HG03280 (cell line): ENCODE results near the gene THOC7.

Experiments
- ATAC-seq: cut with Tn5 transposase; IDR thresholded peaks from one replicate; pipeline ENCODE4 v1.9.1; 2021; ENCODE audit warnings: mild to moderate bottlenecking, moderate library complexity; ENCODE audit not compliant: unreplicated experiment

The THOC7 gene

GRCh38 chr3:63847718-63848450 is 15.7 kb downstream of the THOC7 start:
- no peak for ATAC-seq

- no peak for ATAC-seq
Observed at GRCh38 chr3:63845215-63845614, 18.4 kb downstream of the THOC7 start.

- ATAC-seq: no peak
Observed at GRCh38 chr3:63842127-63842526, 21.5 kb downstream of the THOC7 start.

- no peak for ATAC-seq
Observed at GRCh38 chr3:63841704-63842103, 21.9 kb downstream of the THOC7 start.

GRCh38 chr3:63832395-63832794 is 31.2 kb downstream of the THOC7 start:
- ATAC-seq: no peak

DNA sequence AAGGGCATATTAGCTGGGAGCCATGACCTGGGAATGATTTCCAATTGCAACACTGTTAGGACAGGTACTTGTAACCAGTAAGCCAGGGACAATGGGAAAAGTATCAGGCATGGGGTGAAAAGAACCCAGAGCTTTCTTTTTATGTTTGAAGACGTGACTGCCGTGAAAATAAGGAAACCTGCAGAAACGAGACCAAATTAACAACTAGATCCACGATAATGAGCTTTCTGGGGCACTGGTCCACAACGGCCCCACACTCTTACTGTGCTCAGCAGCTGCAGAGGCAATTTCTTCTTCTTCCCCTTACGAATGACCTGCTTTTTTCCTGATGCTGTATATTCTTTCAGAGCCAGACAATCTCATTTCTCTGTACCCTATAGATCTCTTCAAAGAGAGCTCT is 33.1 kb downstream of the THOC7 start:
- ATAC-seq: no peak

DNA sequence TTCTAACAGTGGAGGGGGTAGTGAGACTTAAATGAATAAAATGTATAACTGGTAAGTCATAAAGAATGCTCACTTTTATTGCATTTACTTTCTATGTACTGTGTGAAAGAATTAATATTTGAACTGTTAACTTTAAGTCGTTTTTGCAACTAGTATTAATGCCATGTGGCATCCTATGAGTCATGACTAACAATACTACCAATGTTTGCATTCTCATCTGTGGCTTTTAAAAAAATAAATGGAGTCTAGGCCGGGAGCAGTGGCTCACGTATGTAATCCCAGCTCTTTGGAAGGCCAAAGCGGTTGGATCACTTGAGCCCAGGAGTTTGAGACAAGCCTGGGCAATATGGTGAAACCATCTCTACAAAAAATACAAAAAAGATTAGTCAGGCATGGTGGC is 39.3 kb downstream of the THOC7 start:
- ATAC-seq: no peak

GRCh38 chr3:63819151-63819398 is 44.5 kb downstream of the THOC7 start, which contains the start of gene C3orf49:
C3orf49 (plus strand) TSS chr3:63819299; CDS start chr3:63819472, 173 bp downstream.
- no peak for ATAC-seq

- ATAC-seq: peak; percentile 68
Observed at GRCh38 chr3:63818282-63819150, 45.1 kb downstream of the THOC7 start.

GRCh38 chr3:63817225-63817624 is 46.4 kb downstream of the THOC7 start:
- no peak for ATAC-seq

GRCh38 chr3:63814237-63814636 is 49.4 kb downstream of the THOC7 start:
- ATAC-seq: no peak

GRCh38 chr3:63809607-63810006 is 54.0 kb downstream of the THOC7 start:
- ATAC-seq: no peak

- ATAC-seq: no peak
Observed at GRCh38 chr3:63808633-63809032, 55.0 kb downstream of the THOC7 start.

GRCh38 chr3:63807961-63808565 is 55.5 kb downstream of the THOC7 start:
- ATAC-seq: no peak

DNA sequence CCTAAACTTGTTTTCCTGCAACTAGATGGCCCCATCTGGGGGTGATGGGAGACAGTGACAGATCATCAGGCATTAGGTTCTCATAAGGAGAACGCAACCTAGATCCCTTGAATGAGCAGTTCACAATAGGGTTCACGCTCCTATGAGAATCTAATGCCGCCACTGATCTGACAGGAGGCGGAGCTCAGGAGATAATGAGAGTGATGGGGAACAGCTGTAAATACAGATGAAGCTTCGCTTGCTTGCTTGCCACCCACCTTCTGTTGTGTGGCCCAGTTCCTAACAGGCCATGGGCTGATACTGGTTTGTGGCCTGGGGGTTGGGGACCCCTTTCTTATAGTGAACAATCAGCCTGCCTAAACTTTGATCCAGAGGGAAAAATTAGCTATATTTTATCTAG is 59.7 kb downstream of the THOC7 start:
- no peak for ATAC-seq

DNA sequence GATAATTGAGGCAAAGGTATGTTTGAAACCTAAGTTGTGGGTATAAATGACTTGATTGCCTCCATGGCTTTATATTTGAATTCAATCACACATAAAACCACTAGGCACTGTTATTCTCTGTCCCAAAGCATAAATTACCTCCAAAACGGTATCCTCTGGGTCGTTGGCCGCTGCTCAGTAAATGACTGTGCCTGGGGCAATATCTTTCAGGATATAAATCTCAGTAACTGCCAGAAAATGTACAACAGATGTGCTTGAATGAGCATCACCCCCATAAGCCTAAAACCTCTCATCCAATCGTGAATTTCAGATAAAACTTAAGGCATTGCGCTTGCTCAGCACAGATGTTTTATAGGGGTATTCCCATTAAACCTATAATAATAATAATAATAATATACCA is 63.5 kb downstream of the THOC7 start:
- ATAC-seq: no peak

- ATAC-seq: no peak
Observed at GRCh38 chr3:63798949-63799348, 64.7 kb downstream of the THOC7 start.

DNA sequence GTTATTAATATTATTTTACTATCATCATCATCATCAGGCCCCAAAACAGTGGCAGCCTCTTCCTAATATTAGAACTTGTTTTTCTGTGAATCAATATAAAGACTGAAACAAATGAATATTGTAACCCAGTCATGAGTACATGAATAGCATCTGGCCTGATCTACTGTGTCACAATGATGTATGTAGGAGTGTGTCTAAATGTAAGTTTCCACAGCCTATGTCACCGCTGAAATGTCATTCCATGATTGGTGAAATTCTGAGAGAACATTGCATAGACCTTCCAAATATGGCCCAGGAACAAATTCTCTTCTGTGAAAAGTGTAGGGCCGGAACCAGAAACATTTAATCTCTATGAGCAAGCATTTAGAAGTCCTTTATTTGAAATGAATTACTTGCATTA is 65.1 kb downstream of the THOC7 start:
- no peak for ATAC-seq

DNA sequence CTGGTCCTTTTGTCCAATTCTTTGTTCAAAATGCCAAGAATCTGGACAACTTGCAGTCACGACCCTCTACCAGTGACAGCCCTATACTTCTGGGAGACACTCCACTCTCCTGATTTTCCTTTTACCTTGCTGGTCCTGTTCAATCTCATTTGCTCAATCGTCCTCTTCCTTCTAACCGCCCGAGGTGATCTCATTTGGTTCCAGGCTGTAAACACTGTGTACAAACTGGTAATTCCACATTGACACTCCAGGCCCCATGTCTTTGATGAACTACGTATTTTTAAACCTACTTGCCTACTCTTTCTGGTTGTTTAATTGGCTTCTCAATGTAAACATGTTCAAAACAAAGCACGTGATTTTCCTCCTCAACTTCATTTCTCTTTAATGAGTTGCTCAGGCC is 68.2 kb downstream of the THOC7 start:
- ATAC-seq: no peak

DNA sequence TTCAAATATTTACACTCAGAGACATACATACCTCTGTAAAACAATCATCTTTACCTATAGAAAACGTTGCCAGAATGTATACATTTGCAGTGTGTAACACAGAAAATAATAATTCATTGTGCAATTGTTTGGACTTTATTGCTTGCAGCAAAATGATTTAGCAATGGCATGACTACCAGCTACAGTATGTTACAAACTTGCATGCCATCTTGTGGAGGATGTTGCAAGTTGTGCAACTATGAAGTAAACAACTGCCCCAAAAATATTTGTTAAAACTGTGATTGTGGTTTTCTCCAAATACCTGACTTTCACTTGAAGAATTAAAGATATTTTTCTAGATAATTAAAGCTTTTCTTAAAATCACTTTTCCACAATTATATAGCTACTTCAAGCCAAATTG is 71.6 kb downstream of the THOC7 start:
- no peak for ATAC-seq
